Measurements from ENCODE around the gene KIAA0513.
"Not testable (repeated sequence)": the region's sequence is repeated elsewhere in the genome, so short reads cannot be mapped to it uniquely, and the experiment has no call there.

Gene KIAA0513

GRCh38 chr16:85123441-85123840, 95.8 kb downstream of the KIAA0513 start:
- DNase-seq = not testable (repeated sequence)

DNA sequence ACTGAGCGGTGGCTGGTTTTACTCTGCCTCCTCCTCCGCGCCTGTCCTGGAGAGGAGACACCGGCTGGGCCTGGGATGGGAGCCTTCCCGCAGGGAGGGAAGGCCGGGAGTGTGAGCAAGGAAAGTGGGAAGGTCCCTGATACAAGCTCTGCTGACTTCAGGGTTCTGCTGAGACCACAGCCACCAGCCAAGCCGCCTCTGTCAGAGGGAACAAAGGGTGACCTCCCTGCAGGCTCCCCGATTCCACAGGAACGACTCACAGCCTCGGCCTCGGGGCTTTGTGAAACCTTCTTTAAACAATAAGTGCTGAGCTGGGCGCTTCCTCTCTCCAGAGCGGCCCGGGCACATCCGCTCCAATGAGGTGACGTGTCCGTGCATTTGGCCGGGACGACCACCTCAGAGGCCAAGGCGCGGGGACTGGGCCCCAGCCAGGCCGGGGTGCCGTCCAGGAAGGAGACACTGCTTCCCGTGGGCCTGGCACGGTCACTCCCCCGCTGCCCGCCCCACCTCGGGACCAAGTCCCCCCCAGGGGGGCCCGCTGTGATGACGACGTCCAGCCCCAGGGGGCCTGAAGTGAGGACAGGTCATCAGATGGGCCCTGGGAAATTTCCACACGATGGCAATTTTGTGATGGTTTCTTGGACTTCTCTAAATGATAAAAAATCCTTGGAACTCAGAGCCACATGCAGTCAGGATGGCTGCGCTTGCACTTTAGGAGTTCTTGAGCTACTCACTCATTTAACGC, 96.5 kb downstream of the KIAA0513 start:
- DNase-seq = no peak

DNA sequence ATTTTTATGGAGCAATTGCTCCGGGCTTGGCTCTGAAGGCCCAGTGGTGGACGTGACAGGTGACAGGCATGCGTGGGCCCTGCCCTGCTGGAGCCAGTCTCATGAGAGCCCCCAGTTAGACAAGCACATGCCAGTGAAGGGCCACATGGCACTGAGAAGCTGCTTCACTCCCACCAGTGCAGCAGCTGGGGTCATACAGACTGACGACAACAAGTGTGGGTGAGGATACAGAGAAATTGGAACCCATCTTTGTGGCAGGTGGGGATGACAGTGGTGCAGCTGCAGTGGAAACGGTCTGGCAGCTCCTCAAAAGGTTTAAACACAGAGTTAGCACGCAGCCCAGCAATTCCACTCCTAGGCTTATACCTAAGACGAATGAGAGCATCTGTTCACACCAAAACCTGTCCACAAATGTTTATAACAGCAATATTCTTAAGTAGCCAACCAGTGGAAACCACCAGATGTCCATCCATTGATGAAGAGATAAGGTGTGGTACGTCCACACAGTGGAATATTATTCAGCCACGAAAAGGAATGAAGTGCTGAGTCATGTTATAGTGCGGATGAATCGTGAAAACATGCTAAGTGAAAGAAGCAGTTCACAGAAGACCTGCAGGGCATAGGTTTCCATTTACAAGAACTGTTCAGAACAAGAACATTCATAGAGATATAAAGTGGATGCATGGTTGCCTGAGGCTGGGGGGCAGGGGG, 97.2 kb downstream of the KIAA0513 start:
- DNase-seq = no peak

GRCh38 chr16:85125570-85126393, 98.2 kb downstream of the KIAA0513 start:
- no peak for DNase-seq

- no peak for DNase-seq
Observed at GRCh38 chr16:85126394-85126704, 98.8 kb downstream of the KIAA0513 start.

DNA sequence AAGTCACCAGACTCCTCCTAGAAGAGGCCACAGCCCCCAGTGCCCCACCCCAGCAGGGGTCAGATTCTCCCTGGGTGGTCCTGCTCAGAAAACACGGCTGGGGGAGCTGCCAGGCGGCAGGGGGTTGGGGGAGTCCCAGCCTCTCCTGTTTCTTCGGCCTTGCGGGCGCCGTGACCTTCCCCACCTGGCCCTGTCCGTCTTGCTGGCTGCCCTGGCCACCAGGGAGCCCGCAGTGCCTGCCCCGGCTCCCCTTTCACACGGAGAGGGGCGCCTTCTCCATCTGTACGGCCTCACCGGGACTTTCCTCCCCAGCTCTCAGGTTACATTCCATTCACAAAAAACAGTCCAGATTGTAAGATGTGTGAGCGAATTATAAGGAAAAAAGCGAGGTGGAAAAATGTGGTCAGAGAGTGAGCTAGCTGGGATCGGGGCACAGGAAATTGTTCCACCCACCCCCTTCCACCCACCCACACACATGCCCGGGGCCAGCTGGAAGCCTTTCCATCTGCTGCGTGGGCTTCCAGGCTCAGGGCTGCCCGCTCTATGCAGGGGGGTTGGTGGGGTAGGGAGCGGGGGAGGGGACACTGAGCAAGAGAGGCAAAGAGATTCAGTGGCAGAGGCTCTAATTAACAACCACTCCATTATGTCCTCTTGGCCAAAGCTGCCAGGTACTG, 99.2 kb downstream of the KIAA0513 start:
- peak; percentile 32 for DNase-seq

DNA sequence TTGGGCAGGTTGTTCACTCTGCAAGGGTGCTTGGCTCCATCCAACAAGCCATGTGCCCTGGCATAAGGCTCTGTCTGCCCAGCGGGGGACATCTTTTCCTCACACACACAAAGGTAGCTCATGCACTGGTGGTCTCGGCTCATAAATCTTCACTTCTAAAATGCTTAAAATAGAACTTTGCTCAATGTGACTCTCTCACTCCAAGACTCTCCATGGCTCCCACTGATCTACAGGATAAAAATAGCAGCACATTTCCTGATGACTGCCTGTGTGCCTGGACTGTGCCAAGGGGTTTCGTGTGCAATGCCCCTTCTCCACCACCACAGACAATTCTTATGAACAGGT, 99.8 kb downstream of the KIAA0513 start:
- no peak for DNase-seq

DNA sequence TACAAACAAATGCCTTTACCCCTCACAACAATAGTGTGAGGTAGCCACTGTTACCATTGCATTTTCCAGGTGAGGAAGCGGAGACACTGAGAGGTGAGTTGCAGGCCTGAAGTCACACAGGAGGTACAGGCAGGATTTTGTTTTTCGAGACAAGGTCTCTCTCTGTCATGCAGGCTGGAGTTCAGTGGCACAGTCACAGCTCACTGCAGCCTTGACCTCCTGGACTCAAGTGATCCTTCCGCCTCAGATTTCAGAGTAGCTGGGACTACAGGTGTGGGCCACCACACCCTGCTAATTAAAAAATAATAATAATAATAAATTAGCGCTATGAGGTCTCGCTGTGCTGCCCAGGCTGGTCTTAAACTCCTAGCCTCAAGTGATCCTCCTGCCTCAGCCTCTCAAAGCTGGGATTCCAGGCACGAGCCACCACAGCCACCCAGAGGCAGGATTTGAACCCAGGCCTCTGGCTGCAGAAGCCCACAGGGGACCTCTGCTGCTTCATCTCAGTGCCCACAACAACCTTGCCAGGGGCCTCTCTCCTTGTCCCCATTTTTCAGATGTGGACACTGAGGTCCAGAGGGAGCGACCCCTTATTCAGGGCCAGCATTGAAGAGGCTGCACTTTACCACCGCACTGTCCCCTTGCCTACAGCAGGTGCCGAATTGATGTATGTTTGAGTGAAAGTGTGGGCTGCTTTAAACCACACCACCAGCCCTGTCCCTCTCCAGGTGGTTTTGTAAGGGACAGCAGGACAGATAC, 100.7 kb downstream of the KIAA0513 start:
- no peak for DNase-seq

GRCh38 chr16:85129876-85130704, 102.5 kb downstream of the KIAA0513 start:
- DNase-seq = no peak

- DNase-seq = no peak
Observed at GRCh38 chr16:85130705-85131028, 103.1 kb downstream of the KIAA0513 start.

GRCh38 chr16:85132456-85133289, 105.1 kb downstream of the KIAA0513 start:
- no peak for DNase-seq

DNA sequence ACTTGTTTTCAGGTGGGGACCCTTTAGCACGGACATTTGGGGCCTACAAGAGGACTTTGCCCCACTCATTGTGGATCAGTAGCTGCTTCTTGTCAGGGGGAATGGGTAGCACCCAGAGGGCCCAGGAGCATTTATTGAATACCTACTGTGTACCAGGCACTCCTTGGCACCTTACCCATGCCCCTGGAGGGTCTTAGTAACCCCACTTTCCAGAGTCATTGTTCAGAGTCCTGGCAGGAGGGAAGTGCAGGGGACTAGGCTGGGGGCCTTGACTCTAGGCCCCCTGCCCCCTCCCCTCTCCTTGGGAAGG, 105.7 kb downstream of the KIAA0513 start:
- no peak for DNase-seq

- DNase-seq = no peak
Observed at GRCh38 chr16:85134076-85134788, 106.6 kb downstream of the KIAA0513 start.

DNA sequence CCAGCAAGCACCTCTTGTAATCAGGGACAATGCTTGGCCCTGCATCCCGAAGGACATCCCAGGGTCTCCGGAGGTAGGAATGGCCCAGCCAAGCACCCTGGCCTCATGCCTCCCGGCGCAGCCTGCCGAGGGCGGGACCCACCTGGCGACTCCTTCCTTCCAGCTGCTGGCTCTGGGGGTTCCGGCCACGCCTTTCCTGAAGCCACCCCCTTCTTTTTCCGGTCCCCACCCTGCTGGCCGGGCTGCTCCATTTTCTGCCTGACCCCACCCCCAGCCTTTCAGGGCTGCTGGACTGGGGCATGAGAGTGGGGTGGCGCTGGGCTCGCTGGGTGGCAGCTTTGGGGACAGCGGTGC, 107.2 kb downstream of the KIAA0513 start:
- DNase-seq = no peak

GRCh38 chr16:85136213-85136701, 108.7 kb downstream of the KIAA0513 start:
- DNase-seq = no peak

GRCh38 chr16:85136702-85137322, 109.2 kb downstream of the KIAA0513 start:
- no peak for DNase-seq

GRCh38 chr16:85137323-85138072, 109.9 kb downstream of the KIAA0513 start:
- DNase-seq = no peak

- DNase-seq = no peak
Observed at GRCh38 chr16:85138073-85138824, 110.7 kb downstream of the KIAA0513 start.
